Testis (tissue), 3 donors: Measurements from ENCODE around the gene COL15A1. TPM values are rescaled to one million over a fixed set of nuclear protein-coding genes. Genes with fewer than 3 reads are reported as not detected.
"Not testable (repeated sequence)": the region's sequence is repeated elsewhere in the genome, so short reads cannot be mapped to it uniquely, and the experiment has no call there.

Experiments used
- DNase-seq: peaks from one replicate; pipeline ENCODE4 v3.0.0-alpha.2; 2019
- H3K27ac ChIP-seq, 2 donors: fragments of 200-600 bp; sonication (generic); one replicate each; pipeline ENCODE4 v1.5.1; 2019
- H3K27me3 ChIP-seq: fragments of 200-600 bp; sonication (generic); one replicate; pipeline ENCODE4 v1.5.1; 2019
- H3K36me3 ChIP-seq: fragments of 200-600 bp; sonication (generic); one replicate; pipeline ENCODE4 v1.5.1; 2017; ENCODE audit warnings: low read depth; ENCODE audit errors: missing control alignments
- H3K4me1 ChIP-seq: fragments of 200-600 bp; sonication (generic); one replicate; pipeline ENCODE4 v1.5.1; 2019
- H3K4me3 ChIP-seq, 2 donors: fragments of 200-600 bp; sonication (generic); one replicate each; pipeline ENCODE4 v1.5.1; 2017 to 2019
- H3K9me3 ChIP-seq: fragments of 200-600 bp; sonication (generic); one replicate; pipeline ENCODE4 v1.5.1; 2017
- POLR2A ChIP-seq: fragments of 450-650 bp; IDR thresholded peaks from one replicate; pipeline ENCODE4 v1.6.1; 2017; ENCODE audit warnings: antibody characterized with exemption, mild to moderate bottlenecking, moderate library complexity
- WGBS, 2 donors: methylation state at CpG; one replicate each; pipeline ENCODE4 v1.1.5; 2018; 5-methylcytosine and 5-hydroxymethylcytosine counted together
- intact Hi-C: fragments of 100-400 bp; cut with DNase I; formaldehyde crosslinking; loops from one replicate; pipeline ENCODE4 v1.15.1; 2023; ENCODE audit warnings: low total_unique reads
- polyA plus RNA-seq: library from polyadenylated mRNA; stranded (reverse); fragments of 350-450 nt; fragmentation: Illumina TruSeq; extraction: RNeasy Lipid Tissue Mini Kit (QIAGEN cat#74804); gene quantifications from one replicate; pipeline ENCODE4 v1.2.3, GENCODE V29; 2014; ENCODE audit warnings: low read depth, low replicate concordance; ENCODE audit not compliant: insufficient read depth
- total RNA-seq, 2 donors: library from RNA; depleted of rRNA; stranded (reverse); fragments of >200 nt; gene quantifications; one replicate each; pipeline ENCODE4 v1.2.3, GENCODE V29; 2016
- TF ChIP-seq, protein P1 (sequence below), 3 experiments: fragments of 450-650 bp in 2 of 3; fragments of 200-600 bp in 1 of 3; sonication (generic) in 1 of 3; IDR thresholded peaks; one replicate each; pipeline ENCODE4 v1.5.1; 2016 to 2019; ENCODE audit warnings: antibody characterized with exemption in 3 of 3, mild to moderate bottlenecking in 2 of 3, moderate library complexity in 1 of 3

COL15A1 gene
- total and polyA plus RNA-seq, 3 donors from 2014 or later: 37.2 to 55.5 (median 49.4) TPM

DNA sequence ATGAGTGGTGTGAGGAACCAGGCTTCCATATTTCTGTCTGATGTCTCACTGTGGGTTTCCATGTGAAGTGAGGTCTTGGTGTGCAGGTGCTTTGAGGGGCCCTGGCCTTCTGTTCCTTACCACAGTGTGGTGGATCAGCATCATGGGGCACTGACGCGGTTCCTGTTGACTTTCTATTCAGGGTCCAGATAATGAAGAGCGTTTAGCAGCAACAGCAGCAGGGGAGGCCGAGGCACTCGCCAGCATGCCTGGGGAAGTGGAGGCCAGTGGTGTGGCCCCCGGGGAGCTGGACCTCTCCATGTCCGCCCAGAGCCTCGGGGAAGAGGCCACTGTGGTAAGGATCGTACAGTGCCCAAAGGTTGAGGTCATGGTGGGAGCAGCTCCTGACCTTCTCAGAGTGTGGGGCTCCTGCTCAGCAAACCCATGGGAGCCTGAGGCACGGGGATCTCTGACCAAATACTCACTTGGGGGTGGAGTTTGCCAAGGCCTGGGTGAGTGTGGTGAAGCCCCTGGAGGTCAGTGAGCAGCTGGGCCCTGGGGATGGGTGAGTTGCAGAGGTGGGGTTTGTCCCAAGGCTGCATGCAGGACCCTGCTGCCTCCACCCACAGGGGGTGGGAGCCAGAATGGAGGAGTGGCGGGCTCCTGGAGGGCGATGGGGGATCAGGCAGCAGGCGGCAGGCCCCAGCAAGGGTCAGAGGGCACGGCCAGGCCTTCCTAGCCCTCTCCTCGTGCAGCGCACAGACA lies 61.2 kb downstream of the COL15A1 start:
- H3K9me3 ChIP-seq: no peaks in the 10 kb centered on the region
- 79 to 81% methylated on average over 13 to 15 of the region's 16 CpGs for WGBS, 2 donors
- DNase-seq: peak; percentile 6
- intact Hi-C loops: no loop called here
- H3K27me3 ChIP-seq: no peaks in the 10 kb centered on the region
- no peak for TF ChIP-seq POLR2A
- TF ChIP-seq, protein P1, sequence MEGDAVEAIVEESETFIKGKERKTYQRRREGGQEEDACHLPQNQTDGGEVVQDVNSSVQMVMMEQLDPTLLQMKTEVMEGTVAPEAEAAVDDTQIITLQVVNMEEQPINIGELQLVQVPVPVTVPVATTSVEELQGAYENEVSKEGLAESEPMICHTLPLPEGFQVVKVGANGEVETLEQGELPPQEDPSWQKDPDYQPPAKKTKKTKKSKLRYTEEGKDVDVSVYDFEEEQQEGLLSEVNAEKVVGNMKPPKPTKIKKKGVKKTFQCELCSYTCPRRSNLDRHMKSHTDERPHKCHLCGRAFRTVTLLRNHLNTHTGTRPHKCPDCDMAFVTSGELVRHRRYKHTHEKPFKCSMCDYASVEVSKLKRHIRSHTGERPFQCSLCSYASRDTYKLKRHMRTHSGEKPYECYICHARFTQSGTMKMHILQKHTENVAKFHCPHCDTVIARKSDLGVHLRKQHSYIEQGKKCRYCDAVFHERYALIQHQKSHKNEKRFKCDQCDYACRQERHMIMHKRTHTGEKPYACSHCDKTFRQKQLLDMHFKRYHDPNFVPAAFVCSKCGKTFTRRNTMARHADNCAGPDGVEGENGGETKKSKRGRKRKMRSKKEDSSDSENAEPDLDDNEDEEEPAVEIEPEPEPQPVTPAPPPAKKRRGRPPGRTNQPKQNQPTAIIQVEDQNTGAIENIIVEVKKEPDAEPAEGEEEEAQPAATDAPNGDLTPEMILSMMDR (IDR thresholded peaks at IDR 0.05): no peak
- no peaks in the 10 kb centered on the region for H3K36me3 ChIP-seq
- H3K27ac ChIP-seq: no peak overlapping the region
- H3K4me3 ChIP-seq: no peak overlapping the region
- H3K4me1 ChIP-seq: no peaks in the 10 kb centered on the region

DNA sequence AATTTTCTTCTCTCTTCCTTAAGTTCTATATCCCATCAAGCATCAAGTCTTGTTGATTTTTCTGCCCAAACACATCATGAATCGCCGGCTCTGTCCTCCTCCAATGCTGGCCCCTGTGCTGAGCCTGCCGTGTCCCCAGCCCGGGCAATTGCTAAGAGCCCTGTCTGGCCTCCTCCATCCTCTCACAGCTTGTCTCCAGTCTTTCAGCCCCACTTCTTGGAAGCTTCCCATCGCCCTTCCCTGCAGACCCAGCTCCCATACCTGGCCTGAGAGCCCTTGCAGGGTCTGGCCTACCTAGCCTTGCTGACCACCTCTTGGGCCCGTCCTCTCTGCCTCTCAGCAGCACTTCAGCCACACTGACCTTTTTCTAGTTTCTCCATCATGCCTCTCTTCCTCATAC lies 61.9 kb downstream of the COL15A1 start:
- no peak overlapping the region for H3K27ac ChIP-seq
- no peaks in the 10 kb centered on the region for H3K4me1 ChIP-seq
- H3K9me3 ChIP-seq: no peaks in the 10 kb centered on the region
- intact Hi-C loops: no loop called here
- no peak for DNase-seq
- H3K36me3 ChIP-seq: no peaks in the 10 kb centered on the region
- no peak overlapping the region for H3K4me3 ChIP-seq
- WGBS, 2 donors: 94 to 95% methylated on average over 6 of the region's 6 CpGs
- no peaks in the 10 kb centered on the region for H3K27me3 ChIP-seq
- TF ChIP-seq, protein P1 (IDR thresholded peaks at IDR 0.05): no peak
- no peak for TF ChIP-seq POLR2A

GRCh38 chr9:99006511-99006910 lies 62.8 kb downstream of the COL15A1 start:
- H3K27ac ChIP-seq: no peak overlapping the region
- WGBS, 2 donors: 68 to 73% methylated on average over 1 of the region's 1 CpG
- H3K4me3 ChIP-seq: no peak overlapping the region
- no peaks in the 10 kb centered on the region for H3K4me1 ChIP-seq
- no peak for DNase-seq
- H3K9me3 ChIP-seq: no peaks in the 10 kb centered on the region
- no peaks in the 10 kb centered on the region for H3K36me3 ChIP-seq
- no peak for TF ChIP-seq POLR2A
- TF ChIP-seq, protein P1 (IDR thresholded peaks at IDR 0.05): no peak
- no peaks in the 10 kb centered on the region for H3K27me3 ChIP-seq
- intact Hi-C loops: no loop called here

DNA sequence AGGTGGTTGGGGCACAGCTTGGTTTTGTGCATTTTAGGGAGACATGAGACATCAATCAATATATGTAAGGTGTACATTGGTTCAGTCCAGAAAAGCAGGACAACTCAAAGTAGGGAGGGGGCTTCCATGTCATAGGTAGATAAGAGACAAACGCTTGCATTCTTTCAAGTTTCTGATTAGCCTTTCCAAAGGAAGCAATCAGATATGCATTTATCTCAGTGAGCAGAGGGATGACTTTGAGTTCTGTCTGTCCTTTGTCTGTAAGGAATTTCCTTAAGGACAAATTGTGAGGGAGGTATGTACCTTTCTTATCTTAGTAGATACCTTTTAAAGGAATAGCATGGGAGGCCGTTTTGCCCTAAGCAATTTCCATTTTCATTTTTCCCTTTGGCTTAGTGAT lies 63.3 kb downstream of the COL15A1 start:
- no peak overlapping the region for H3K4me3 ChIP-seq
- H3K27ac ChIP-seq: no peak overlapping the region
- H3K27me3 ChIP-seq: no peaks in the 10 kb centered on the region
- H3K9me3 ChIP-seq: no peaks in the 10 kb centered on the region
- H3K36me3 ChIP-seq: no peaks in the 10 kb centered on the region
- TF ChIP-seq, protein P1 (IDR thresholded peaks at IDR 0.05): no peak
- TF ChIP-seq POLR2A: no peak
- intact Hi-C loops: no loop called here
- no peaks in the 10 kb centered on the region for H3K4me1 ChIP-seq
- no peak for DNase-seq
- WGBS, 2 donors: 49 to 75% methylated on average over 2 of the region's 2 CpGs

- no peaks in the 10 kb centered on the region for H3K4me1 ChIP-seq
- no peak for DNase-seq
- H3K27me3 ChIP-seq: no peaks in the 10 kb centered on the region
- no peaks in the 10 kb centered on the region for H3K9me3 ChIP-seq
- intact Hi-C loops: no loop called here
- no peak overlapping the region for H3K4me3 ChIP-seq
- H3K27ac ChIP-seq: no peak overlapping the region
- TF ChIP-seq, protein P1 (IDR thresholded peaks at IDR 0.05): no peak
- TF ChIP-seq POLR2A: no peak
- no peaks in the 10 kb centered on the region for H3K36me3 ChIP-seq
Measured at GRCh38 chr9:99008203-99008602, 64.5 kb downstream of the COL15A1 start.

DNA sequence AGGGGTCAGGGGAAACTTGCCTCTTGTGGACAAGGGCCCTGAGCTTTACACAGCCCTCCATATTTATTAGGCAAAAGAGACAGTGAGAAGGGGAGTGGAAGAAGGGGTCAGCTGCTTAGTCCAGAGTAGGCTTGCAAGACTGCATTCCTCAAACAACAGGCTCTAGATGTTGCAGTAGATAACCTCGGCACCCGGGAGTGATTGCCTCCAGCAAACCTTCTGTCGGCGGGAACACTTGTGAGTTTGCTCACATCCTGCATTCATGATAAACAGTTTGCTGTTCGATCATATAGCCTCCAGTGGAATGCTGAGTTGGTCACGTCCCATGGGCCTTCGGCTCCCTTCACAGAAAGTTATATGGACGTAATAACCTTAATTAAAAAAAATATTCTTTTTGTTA lies 66.7 kb downstream of the COL15A1 start:
- H3K4me3 ChIP-seq, H3K27ac ChIP-seq, H3K27me3 ChIP-seq, H3K4me1 ChIP-seq, H3K36me3 ChIP-seq, intact Hi-C loops, DNase-seq, H3K9me3 ChIP-seq: not testable (repeated sequence)
- WGBS, 2 donors: 87 to 93% methylated on average over 8 of the region's 8 CpGs
